ENCODE results near the gene CASP4. TPM values are rescaled to one million over a fixed set of nuclear protein-coding genes. Genes with fewer than 3 reads are reported as not detected.

Gene CASP4
- total and polyA plus RNA-seq, 2 of the 4 experiments (the other 2 are of a cell fraction), result 82.5 to 91.9 TPM

- Histone ChIP-seq H4K5ac (ENCODE audit: low read depth, low read length) (no peak within 1 kb of the TSS), H3K4me2 (ENCODE audit: low read depth, low read length) (peak within 1 kb of the TSS; percentile 28; the same call in 1 of the 2 replicates), H3K9me3 (ENCODE audit: control insufficient read depth, insufficient read depth, low read length) (no peaks in the 10 kb centered on the region), H3K4ac (ENCODE audit: low read depth, low read length) (peak within 1 kb of the TSS; percentile 47), H3K9ac (ENCODE audit: low read depth, low read length) (no peak within 1 kb of the TSS), H2AFZ (replicated peaks; ENCODE audit: low read length, poor library complexity) (peak within 1 kb of the TSS; percentile 36), H2AK9ac (replicated peaks; ENCODE audit: low read depth, low read length, poor library complexity) (no peak within 1 kb of the TSS), H2BK120ac (ENCODE audit: low read depth, low read length) (peak within 1 kb of the TSS; percentile 41; the same call in 1 of the 2 replicates), H4K91ac (ENCODE audit: insufficient read depth, low read depth, low read length) (no peak within 1 kb of the TSS), H3K27ac (ENCODE audit: insufficient read depth, low read length) (no peak within 1 kb of the TSS), H3K27me3 (ENCODE audit: control insufficient read depth, insufficient read depth, low read length) (no peaks in the 10 kb centered on the region), H3K4me1 (ENCODE audit: control insufficient read depth, insufficient read depth, low read length) (peaks cover 2% of the 10 kb centered on the region; the same call in 1 of the 2 replicates), H3K9me1 (ENCODE audit: insufficient read depth, low read length) (no peaks in the 10 kb centered on the region; the same call in 1 of the 2 replicates), H3K14ac (replicated peaks; ENCODE audit: low read depth, low read length) (peak within 1 kb of the TSS; percentile 29), H3K79me1 (ENCODE audit: low read depth in 1 of 2, low read length in 2 of 2) (no peaks in the 10 kb centered on the region), H4K8ac (ENCODE audit: low read depth in 2 of 2, low read length in 2 of 2) (peak within 1 kb of the TSS in 1 of 2 experiments; percentile 47; a peak in 2 of 4 replicates), H3K18ac (ENCODE audit: low read depth, low read length) (peak within 1 kb of the TSS; percentile 56), H4K20me1 (ENCODE audit: insufficient read depth, low read length) (no peaks in the 10 kb centered on the region), H2AK5ac (ENCODE audit: low read depth, low read length) (peak within 1 kb of the TSS; percentile 75; the same call in 1 of the 2 replicates), H2BK20ac (ENCODE audit: low read depth, low read length) (peak within 1 kb of the TSS; percentile 28), H2BK5ac (ENCODE audit: low read depth, low read length, poor library complexity, severe bottlenecking) (no peak within 1 kb of the TSS), H3K4me3 (ENCODE audit: insufficient read depth, low read depth, low read length) (no peak within 1 kb of the TSS), H3K56ac (ENCODE audit: extremely low read depth, insufficient read depth, low read length) (no peak within 1 kb of the TSS), H3K36me3 (ENCODE audit: control insufficient read depth, insufficient read depth, low read length) (no peaks in the 10 kb centered on the region), H2BK15ac (ENCODE audit: low read depth, low read length) (peak within 1 kb of the TSS; percentile 87; the same call in 1 of the 3 replicates), H3K23ac (ENCODE audit: low read depth, low read length) (no peak within 1 kb of the TSS)
- ChIA-PET POLR2A (ENCODE audit: unreplicated experiment) (no interaction called here), CTCF (no interaction called here)
- dilution Hi-C loops (cut with HindIII; ENCODE audit: low sequenced_read_pairs, unreplicated experiment) (no loop called here), intact Hi-C loops (cut with micrococcal nuclease) (no loop called here), in situ Hi-C loops (cut with MboI; ENCODE audit: low sequenced_read_pairs) (no loop called here)
- DNase-seq, result peak; percentile 32
- WGBS, 2 experiments (ENCODE audit: extremely low coverage in 2 of 2, insufficient read length in 1 of 2), result 32% methylated on average over 3 of the region's 9 CpGs; no CpG with 5 or more reads in 1 of the 2 experiments
- BruUV-seq (replicated peaks), result no TSS peak
- TF ChIP-seq, protein P1, sequence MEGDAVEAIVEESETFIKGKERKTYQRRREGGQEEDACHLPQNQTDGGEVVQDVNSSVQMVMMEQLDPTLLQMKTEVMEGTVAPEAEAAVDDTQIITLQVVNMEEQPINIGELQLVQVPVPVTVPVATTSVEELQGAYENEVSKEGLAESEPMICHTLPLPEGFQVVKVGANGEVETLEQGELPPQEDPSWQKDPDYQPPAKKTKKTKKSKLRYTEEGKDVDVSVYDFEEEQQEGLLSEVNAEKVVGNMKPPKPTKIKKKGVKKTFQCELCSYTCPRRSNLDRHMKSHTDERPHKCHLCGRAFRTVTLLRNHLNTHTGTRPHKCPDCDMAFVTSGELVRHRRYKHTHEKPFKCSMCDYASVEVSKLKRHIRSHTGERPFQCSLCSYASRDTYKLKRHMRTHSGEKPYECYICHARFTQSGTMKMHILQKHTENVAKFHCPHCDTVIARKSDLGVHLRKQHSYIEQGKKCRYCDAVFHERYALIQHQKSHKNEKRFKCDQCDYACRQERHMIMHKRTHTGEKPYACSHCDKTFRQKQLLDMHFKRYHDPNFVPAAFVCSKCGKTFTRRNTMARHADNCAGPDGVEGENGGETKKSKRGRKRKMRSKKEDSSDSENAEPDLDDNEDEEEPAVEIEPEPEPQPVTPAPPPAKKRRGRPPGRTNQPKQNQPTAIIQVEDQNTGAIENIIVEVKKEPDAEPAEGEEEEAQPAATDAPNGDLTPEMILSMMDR (conservative IDR thresholded peaks at IDR 0.05; ENCODE audit: low read depth, low read length), result no peak
- TF ChIP-seq MAFK (IDR thresholded peaks at IDR 0.05; ENCODE audit: low read depth, low read length) (no peak), RCOR1 (IDR thresholded peaks at IDR 0.05; ENCODE audit: insufficient replicate concordance, low read length) (no peak), CHD1 (IDR thresholded peaks at IDR 0.05; ENCODE audit: low read depth, low read length) (no peak), FOS (IDR thresholded peaks at IDR 0.05; ENCODE audit: low read depth, low read length) (no peak), NFE2L2 (IDR thresholded peaks at IDR 0.05; ENCODE audit: low read depth, low read length) (no peak), MXI1 (IDR thresholded peaks at IDR 0.05; ENCODE audit: borderline replicate concordance, low read depth, low read length) (no peak), MAZ (IDR thresholded peaks at IDR 0.05; ENCODE audit: borderline replicate concordance, low read depth, low read length) (no peak), CEBPB (IDR thresholded peaks at IDR 0.05; ENCODE audit: low read depth, low read length) (no peak), BHLHE40 (IDR thresholded peaks at IDR 0.05; ENCODE audit: low read depth, low read length) (no peak), POLR2A (IDR thresholded peaks at IDR 0.05; ENCODE audit: low read depth, low read length) (no peak), RFX5 (IDR thresholded peaks at IDR 0.05; ENCODE audit: low read depth, low read length) (no peak), SMC3 (IDR thresholded peaks at IDR 0.05; ENCODE audit: low read depth, low read length) (no peak)
- TF ChIP-seq, protein P2, sequence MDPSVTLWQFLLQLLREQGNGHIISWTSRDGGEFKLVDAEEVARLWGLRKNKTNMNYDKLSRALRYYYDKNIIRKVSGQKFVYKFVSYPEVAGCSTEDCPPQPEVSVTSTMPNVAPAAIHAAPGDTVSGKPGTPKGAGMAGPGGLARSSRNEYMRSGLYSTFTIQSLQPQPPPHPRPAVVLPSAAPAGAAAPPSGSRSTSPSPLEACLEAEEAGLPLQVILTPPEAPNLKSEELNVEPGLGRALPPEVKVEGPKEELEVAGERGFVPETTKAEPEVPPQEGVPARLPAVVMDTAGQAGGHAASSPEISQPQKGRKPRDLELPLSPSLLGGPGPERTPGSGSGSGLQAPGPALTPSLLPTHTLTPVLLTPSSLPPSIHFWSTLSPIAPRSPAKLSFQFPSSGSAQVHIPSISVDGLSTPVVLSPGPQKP (IDR thresholded peaks at IDR 0.05; ENCODE audit: borderline replicate concordance, low read depth, low read length), result no peak
- peak; percentile 72 for ATAC-seq (ENCODE audit: low read depth)
These were observed 70.3 kb downstream of the CASP4 start, which contains the start of gene CASP12 for GRCh38 chr11:104897891-104898684. TSS of gene CASP12 (minus strand) at chr11:104898460.
